Left ventricle myocardium inferior (tissue), 1 donor: ENCODE measurements around the gene B4GALT6. TPM values are rescaled to one million over a fixed set of nuclear protein-coding genes. Genes with fewer than 3 reads are reported as not detected.

ENCODE experiments used
- DNase-seq: peaks from one replicate; pipeline ENCODE4 v3.0.0-alpha.2; 2020
- H3K27ac ChIP-seq: fragments of 200-600 bp; replicated peaks from 2 replicates; pipeline ENCODE4 v1.8.0; 2021
- H3K27me3 ChIP-seq: fragments of 200-600 bp; 2 replicates; pipeline ENCODE4 v1.8.0; 2021; ENCODE audit warnings: low read depth
- H3K36me3 ChIP-seq: fragments of 200-600 bp; 2 replicates; pipeline ENCODE4 v1.8.0; 2021
- H3K4me1 ChIP-seq: fragments of 200-600 bp; 2 replicates; pipeline ENCODE4 v1.8.0; 2021
- H3K4me3 ChIP-seq: fragments of 200-600 bp; 2 replicates; pipeline ENCODE4 v1.8.0; 2021; ENCODE audit warnings: mild to moderate bottlenecking, moderate library complexity
- H3K9me3 ChIP-seq: fragments of 200-600 bp; replicated peaks from 2 replicates; pipeline ENCODE4 v1.8.0; 2021
- CTCF ChIP-seq: fragments of 200-600 bp; IDR thresholded peaks from 2 replicates; pipeline ENCODE4 v1.8.0; 2021; ENCODE audit warnings: antibody characterized with exemption, mild to moderate bottlenecking, borderline replicate concordance
- intact Hi-C: fragments of 100-400 bp; cut with micrococcal nuclease; formaldehyde crosslinking; loops from one replicate; pipeline ENCODE4 v1.11.0; 2022
- total RNA-seq: library from RNA; stranded (reverse); fragmentation: NEBNext Ultra II Directional; extraction: Animal tissue kit (Norgen Biotek cat#: 25700); gene quantifications from one replicate; pipeline ENCODE4 v1.2.1, GENCODE V29; 2021
- donor health status: DM: no; HTN: yes; CAD: no; lungs with severe emphysema.

B4GALT6 gene
- total RNA-seq, 1 donor from 2014 or later, result 5.3 TPM

GRCh38 chr18:31587529-31587928 is 96.9 kb downstream of the B4GALT6 start:
- Histone ChIP-seq H3K4me1 (no peaks in the 10 kb centered on the region), H3K9me3 (no peaks in the 10 kb centered on the region), H3K27me3 (peaks cover 3% of the 10 kb centered on the region), H3K4me3 (no peak overlapping the region), H3K27ac (no peak overlapping the region), H3K36me3 (no peaks in the 10 kb centered on the region)
- intact Hi-C loops, result no loop called here
- no peak for TF ChIP-seq CTCF
- no peak for DNase-seq

GRCh38 chr18:31586616-31587015 is 97.8 kb downstream of the B4GALT6 start:
- no peak for DNase-seq
- TF ChIP-seq CTCF, result no peak
- no peaks in the 10 kb centered on the region for H3K36me3 ChIP-seq
- H3K4me1 ChIP-seq, result no peaks in the 10 kb centered on the region
- no peaks in the 10 kb centered on the region for H3K27me3 ChIP-seq
- no peak overlapping the region for H3K27ac ChIP-seq
- intact Hi-C loops, result no loop called here
- H3K9me3 ChIP-seq, result no peaks in the 10 kb centered on the region
- H3K4me3 ChIP-seq, result no peak overlapping the region

GRCh38 chr18:31585991-31586390 is 98.4 kb downstream of the B4GALT6 start:
- H3K27ac ChIP-seq, result no peak overlapping the region
- H3K4me1 ChIP-seq, result no peaks in the 10 kb centered on the region
- H3K27me3 ChIP-seq, result no peaks in the 10 kb centered on the region
- no peaks in the 10 kb centered on the region for H3K36me3 ChIP-seq
- no peak overlapping the region for H3K4me3 ChIP-seq
- intact Hi-C loops, result no loop called here
- no peak for TF ChIP-seq CTCF
- no peak for DNase-seq
- H3K9me3 ChIP-seq, result no peaks in the 10 kb centered on the region

GRCh38 chr18:31583185-31583854 is 101.1 kb downstream of the B4GALT6 start:
- no peak overlapping the region for H3K4me3 ChIP-seq
- H3K36me3 ChIP-seq, result no peaks in the 10 kb centered on the region
- no peaks in the 10 kb centered on the region for H3K27me3 ChIP-seq
- no peaks in the 10 kb centered on the region for H3K4me1 ChIP-seq
- no peak for DNase-seq
- no peaks in the 10 kb centered on the region for H3K9me3 ChIP-seq
- TF ChIP-seq CTCF, result no peak
- no peak overlapping the region for H3K27ac ChIP-seq
- intact Hi-C loops, result no loop called here

- Histone ChIP-seq H3K4me1 (no peaks in the 10 kb centered on the region), H3K4me3 (no peak overlapping the region), H3K27ac (no peak overlapping the region), H3K27me3 (no peaks in the 10 kb centered on the region), H3K9me3 (no peaks in the 10 kb centered on the region), H3K36me3 (no peaks in the 10 kb centered on the region)
- no peak for DNase-seq
- intact Hi-C loops, result no loop called here
- TF ChIP-seq CTCF, result no peak
Measured at GRCh38 chr18:31581498-31582197, 102.7 kb downstream of the B4GALT6 start.
